Activated CD4-positive, alpha-beta T cell treated with anti-CD3 and anti-CD28 coated beads, Interleukin-2, amount 10 ng/mL, durations not matched to agents 7 days and 5 days (primary cell): ENCODE data around the gene SYCP2. TPM values are rescaled to one million over a fixed set of nuclear protein-coding genes. Genes with fewer than 3 reads are reported as not detected.
A peak's percentile ranks its signal among the peaks of the same experiment; 100 is the strongest.

Experiments
- CTCF ChIA-PET: fragments of 350-600 bp; sonication (Branson Sonifier 250); formaldehyde crosslinking; loops from one replicate; lab custom pipeline; 2021; ENCODE audit warnings: antibody characterized with exemption; lab: Charles Lee
- POLR2A ChIA-PET: fragments of 350-600 bp; sonication (Branson Sonifier 250); formaldehyde crosslinking; loops from one replicate; lab custom pipeline; 2021; ENCODE audit warnings: antibody characterized with exemption; lab: Charles Lee
- DNase-seq: peaks from one replicate; pipeline ENCODE4 v3.0.0-alpha.2; 2020
- H3K27ac Mint-ChIP-seq: one replicate; pipeline ENCODE4 v1.8.0; 2021; ENCODE audit warnings: mild to moderate bottlenecking, moderate library complexity, mixed read lengths
- H3K27me3 Mint-ChIP-seq: one replicate; pipeline ENCODE4 v1.8.0; 2021; ENCODE audit warnings: mixed read lengths
- H3K36me3 Mint-ChIP-seq: one replicate; pipeline ENCODE4 v1.8.0; 2021; ENCODE audit warnings: low read depth, mixed read lengths
- H3K4me1 Mint-ChIP-seq: one replicate; pipeline ENCODE4 v1.8.0; 2021; ENCODE audit warnings: mixed read lengths
- H3K4me3 Mint-ChIP-seq: one replicate; pipeline ENCODE4 v1.8.0; 2021; ENCODE audit warnings: mild to moderate bottlenecking, moderate library complexity, mixed read lengths
- H3K9me3 Mint-ChIP-seq: one replicate; pipeline ENCODE4 v1.8.0; 2021; ENCODE audit warnings: mixed read lengths
- total RNA-seq, 2 experiments: library from RNA; stranded (reverse); gene quantifications; one replicate each; pipeline ENCODE4 v1.2.3, GENCODE V29; 2021

The SYCP2 gene
- total RNA-seq, 2 experiments from 2014 or later: 7.6 to 9.1 TPM

GRCh38 chr20:59828125-59829053 is 105.0 kb downstream of the SYCP2 start:
- no peak overlapping the region for H3K4me3 Mint-ChIP-seq
- POLR2A ChIA-PET: no interaction called here
- CTCF ChIA-PET: no interaction called here
- no peaks in the 10 kb centered on the region for H3K36me3 Mint-ChIP-seq
- H3K9me3 Mint-ChIP-seq: no peaks in the 10 kb centered on the region
- peak; percentile 4 for DNase-seq
- H3K27me3 Mint-ChIP-seq: no peaks in the 10 kb centered on the region
- H3K4me1 Mint-ChIP-seq: no peaks in the 10 kb centered on the region
- no peak overlapping the region for H3K27ac Mint-ChIP-seq

DNA sequence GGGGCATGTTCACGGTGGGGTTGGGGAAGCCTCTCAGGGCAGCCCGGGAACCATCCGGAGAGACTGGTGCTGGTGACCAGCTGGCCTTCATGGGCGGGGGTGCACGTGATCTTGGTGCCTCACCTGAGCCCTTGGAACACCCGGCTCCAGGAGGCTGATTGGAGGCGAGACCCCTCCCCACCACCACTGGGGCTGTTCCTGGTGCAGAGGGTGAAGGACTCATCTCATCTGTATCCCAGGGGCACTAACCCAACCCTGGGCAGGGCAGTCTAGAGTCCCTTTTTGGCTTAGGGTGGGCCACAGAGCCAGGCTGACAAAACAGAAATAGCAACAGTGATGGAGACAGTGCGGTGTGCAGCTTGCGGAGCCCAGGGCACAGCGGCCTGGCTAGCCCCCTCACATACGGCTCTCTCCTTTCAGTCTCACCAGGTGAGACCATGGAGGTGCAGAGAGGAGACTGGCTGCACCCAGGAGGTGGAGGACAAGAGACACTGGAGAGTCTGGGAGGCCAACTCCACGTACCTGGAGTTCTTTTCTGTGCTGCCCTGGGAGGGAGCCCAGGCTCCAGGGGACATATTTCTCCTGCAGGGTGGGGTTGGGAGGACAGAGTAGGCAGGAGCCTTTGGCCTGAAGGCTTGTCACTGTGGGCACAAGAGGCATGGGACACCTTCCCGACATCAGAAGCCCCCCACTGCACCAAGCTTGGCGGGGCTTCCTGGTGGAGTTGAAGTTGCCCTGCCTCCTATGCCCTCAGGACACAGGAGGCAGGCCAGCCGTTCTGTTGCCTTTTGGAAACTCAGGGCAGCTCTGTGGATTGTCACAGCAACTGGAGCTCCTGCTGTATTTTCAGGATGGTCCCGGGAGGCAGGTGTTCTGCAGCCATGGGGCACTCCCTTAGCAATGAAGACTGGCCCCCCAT is 106.0 kb downstream of the SYCP2 start:
- H3K9me3 Mint-ChIP-seq: no peaks in the 10 kb centered on the region

DNA sequence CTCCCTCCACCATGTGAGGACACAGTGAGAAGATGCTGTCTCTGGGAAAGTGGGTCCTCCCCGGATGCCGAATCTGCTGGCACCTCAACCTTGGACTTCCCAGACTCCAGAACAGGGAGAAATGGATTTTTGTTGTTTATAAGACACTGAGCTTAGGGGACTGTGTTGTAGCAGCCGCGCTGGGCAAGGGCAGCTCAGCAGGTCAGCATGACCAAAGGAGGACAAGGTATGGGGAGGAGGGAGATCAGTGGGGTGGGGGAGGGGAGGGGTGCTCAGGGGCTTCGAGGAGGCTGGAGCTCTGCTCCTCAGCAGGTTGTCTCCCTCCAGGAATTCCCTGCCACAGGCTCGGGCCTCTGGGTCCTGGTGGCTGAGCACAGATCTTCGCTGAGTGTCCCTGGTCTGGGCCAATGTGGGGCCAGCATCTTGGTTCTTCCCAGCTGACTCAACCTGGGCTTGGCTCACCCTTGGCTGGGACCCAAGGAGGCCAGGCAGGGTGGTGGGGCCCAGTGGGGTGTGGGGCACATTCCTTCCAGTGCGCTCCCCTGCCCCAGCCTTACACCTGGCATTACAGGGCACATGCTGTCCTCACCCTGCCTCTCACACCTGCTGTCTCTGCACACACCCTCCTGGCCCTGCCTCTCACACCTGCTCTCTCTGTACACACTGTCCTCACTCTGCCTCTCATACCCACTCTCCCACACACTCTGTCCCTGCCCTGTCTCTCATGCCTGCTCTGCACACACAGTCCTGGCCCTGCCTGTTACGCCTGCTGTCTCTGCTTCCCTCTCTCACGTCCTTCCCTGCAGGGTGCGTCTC is 107.3 kb downstream of the SYCP2 start:
- Mint-ChIP-seq H3K27me3 (no peaks in the 10 kb centered on the region), H3K4me3 (no peak overlapping the region), H3K36me3 (no peaks in the 10 kb centered on the region), H3K4me1 (no peaks in the 10 kb centered on the region), H3K27ac (no peak overlapping the region), H3K9me3 (no peaks in the 10 kb centered on the region)
- DNase-seq: no peak
- ChIA-PET CTCF (no interaction called here), POLR2A (no interaction called here)

More for the DNA sequence above, 106.0 kb downstream of the SYCP2 start:
- peak; percentile 2 for DNase-seq
- Mint-ChIP-seq H3K36me3 (no peaks in the 10 kb centered on the region), H3K4me3 (no peak overlapping the region), H3K4me1 (no peaks in the 10 kb centered on the region), H3K27me3 (no peaks in the 10 kb centered on the region), H3K27ac (no peak overlapping the region)
- ChIA-PET POLR2A (no interaction called here), CTCF (no interaction called here)

DNA sequence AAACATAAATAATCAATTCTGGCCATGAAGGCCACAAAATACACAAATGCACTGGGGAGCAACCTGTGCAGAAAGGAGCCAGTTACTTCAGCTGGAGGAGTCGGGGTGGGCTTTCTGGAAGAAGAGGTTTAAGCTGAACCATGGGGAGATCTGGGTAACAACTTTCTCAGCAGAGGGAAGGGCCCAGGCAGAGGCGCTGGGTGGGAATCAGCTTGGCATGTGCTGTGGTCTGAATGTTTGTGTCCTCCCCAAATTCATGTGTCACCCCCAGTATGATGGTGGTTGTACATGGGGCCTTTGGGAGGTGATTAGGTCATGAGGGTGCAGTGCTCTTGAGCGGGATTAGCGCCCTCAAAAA is 107.9 kb downstream of the SYCP2 start:
- no peak for DNase-seq
- no peaks in the 10 kb centered on the region for H3K36me3 Mint-ChIP-seq
- no peak overlapping the region for H3K4me3 Mint-ChIP-seq
- H3K27me3 Mint-ChIP-seq: no peaks in the 10 kb centered on the region
- no peaks in the 10 kb centered on the region for H3K4me1 Mint-ChIP-seq
- H3K27ac Mint-ChIP-seq: no peak overlapping the region
- no peaks in the 10 kb centered on the region for H3K9me3 Mint-ChIP-seq
- ChIA-PET CTCF (no interaction called here), POLR2A (no interaction called here)

DNA sequence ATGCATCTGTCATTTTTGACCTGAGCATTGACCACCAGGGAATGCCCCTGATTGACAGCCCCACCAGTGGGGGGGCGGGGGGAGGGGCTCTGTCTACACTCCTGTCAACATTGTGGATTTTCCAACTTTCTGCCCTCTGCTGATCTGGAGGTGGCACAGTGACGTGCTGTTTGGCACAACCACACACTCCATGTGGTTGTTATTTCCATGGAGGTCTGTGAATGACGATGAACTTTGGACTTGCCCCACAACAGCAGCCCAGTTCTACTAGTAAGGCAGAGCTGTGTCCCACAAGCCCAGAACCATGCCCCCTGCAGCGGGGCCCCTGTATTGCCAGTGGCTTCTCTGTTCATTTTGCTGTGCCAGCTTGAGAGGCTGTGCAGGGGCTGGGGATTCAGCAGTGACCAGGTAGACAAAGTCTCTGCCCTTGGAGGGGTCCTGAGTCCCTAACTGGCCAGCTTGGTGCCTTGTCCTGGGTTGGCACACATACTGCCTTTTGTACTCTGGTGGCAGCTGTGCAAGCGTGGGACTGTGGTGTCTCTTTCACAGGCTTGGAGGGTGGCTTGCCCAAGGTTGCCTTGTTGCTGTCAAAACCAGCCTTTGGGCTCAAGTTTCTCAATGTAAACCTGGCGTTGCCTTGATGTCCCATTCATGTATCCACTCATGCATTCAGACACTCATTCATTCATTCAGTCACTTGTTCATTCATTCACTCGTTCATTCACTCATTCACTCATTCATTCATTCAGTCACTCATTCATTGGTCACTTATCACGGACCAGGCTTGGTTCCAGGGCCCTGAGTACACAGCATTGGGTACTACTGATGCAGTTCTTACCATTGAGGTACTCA is 108.5 kb downstream of the SYCP2 start:
- DNase-seq: no peak
- H3K9me3 Mint-ChIP-seq: no peaks in the 10 kb centered on the region
- no peaks in the 10 kb centered on the region for H3K4me1 Mint-ChIP-seq
- CTCF ChIA-PET: no interaction called here
- no peak overlapping the region for H3K27ac Mint-ChIP-seq
- POLR2A ChIA-PET: no interaction called here
- no peaks in the 10 kb centered on the region for H3K27me3 Mint-ChIP-seq
- no peak overlapping the region for H3K4me3 Mint-ChIP-seq
- no peaks in the 10 kb centered on the region for H3K36me3 Mint-ChIP-seq

DNA sequence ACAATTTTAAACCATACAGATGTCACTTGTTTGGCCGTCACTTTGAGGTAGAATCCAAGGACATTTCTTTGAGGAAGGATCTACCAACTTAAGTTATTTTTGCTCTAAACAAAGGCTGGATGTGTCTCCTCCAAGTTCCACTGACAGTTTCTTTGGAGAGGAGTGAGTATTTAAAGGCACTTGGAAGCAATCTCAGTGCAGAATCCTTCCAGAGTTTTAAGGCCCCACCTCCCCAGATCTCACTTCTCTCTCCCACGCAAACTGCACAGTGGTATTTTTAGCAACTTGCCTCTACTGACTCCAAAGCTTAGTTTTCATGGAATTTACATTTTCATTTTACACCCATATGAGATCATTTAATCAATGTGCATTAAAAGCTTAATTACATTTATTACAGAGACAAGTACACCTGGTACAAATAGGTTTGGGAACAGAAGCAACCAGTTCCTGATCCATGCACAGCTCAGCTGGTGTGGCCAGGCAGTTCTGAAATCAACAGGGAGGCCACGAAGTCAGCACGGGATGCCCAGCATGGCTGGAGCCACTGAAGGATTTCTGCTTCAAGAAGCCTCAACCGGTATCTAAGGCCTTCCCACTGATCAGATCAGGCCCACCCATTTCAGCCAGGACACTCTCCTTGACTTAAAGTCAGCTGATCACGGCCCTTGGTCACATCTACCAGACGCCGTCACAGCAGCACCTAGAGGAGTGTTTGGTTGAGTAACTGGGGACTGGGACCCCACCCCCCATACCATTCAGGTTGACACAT is 109.8 kb downstream of the SYCP2 start:
- no peaks in the 10 kb centered on the region for H3K36me3 Mint-ChIP-seq
- H3K4me1 Mint-ChIP-seq: no peaks in the 10 kb centered on the region
- H3K4me3 Mint-ChIP-seq: no peak overlapping the region
- POLR2A ChIA-PET: no interaction called here
- DNase-seq: no peak
- H3K27me3 Mint-ChIP-seq: no peaks in the 10 kb centered on the region
- CTCF ChIA-PET: no interaction called here
- H3K27ac Mint-ChIP-seq: no peak overlapping the region
- no peaks in the 10 kb centered on the region for H3K9me3 Mint-ChIP-seq

GRCh38 chr20:59823030-59823423 is 110.4 kb downstream of the SYCP2 start:
- CTCF ChIA-PET: no interaction called here
- Mint-ChIP-seq H3K36me3 (no peaks in the 10 kb centered on the region), H3K4me1 (no peaks in the 10 kb centered on the region), H3K27me3 (no peaks in the 10 kb centered on the region), H3K27ac (no peak overlapping the region), H3K4me3 (no peak overlapping the region), H3K9me3 (no peaks in the 10 kb centered on the region)
- POLR2A ChIA-PET: no interaction called here
- no peak for DNase-seq

DNA sequence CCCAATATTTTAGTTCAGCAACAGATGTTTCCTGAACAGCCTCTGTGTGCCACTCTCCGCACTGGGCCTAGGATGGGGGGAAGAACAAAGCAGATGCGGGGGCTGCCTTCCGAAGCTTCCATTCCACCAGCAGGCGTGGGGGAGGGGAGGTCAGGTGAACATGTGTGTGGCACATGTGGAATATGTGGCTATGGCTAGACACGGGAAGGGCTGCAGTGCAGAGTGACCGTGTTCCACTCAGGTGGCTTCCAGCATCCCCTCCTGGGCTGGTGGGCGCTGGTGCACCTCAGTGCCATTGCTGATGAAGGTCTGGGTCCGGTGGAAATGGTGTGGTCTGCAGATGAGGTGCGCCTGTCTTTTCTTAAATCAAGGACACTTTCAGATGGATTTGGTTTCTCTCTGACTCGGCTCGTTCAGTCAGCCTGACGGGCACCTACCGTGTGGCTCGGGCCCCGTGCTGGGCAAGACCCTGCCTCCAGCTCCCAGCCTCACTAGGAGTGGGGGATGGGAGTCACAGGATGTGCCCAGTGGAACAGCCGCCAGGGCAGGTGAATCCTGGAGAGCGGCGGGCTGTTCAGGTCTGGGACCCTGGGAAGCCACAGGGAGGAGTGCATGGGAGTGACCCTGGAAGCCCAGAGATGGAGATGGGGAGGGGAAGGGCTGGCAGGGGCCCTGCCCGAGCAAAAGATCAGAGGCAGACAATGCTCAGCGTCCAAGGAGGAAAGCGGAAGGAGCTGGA is 111.0 kb downstream of the SYCP2 start:
- Mint-ChIP-seq H3K4me3 (no peak overlapping the region), H3K27me3 (no peaks in the 10 kb centered on the region), H3K36me3 (no peaks in the 10 kb centered on the region), H3K27ac (no peak overlapping the region), H3K4me1 (no peaks in the 10 kb centered on the region), H3K9me3 (no peaks in the 10 kb centered on the region)
- ChIA-PET CTCF (no interaction called here), POLR2A (no interaction called here)
- DNase-seq: peak; percentile 3

DNA sequence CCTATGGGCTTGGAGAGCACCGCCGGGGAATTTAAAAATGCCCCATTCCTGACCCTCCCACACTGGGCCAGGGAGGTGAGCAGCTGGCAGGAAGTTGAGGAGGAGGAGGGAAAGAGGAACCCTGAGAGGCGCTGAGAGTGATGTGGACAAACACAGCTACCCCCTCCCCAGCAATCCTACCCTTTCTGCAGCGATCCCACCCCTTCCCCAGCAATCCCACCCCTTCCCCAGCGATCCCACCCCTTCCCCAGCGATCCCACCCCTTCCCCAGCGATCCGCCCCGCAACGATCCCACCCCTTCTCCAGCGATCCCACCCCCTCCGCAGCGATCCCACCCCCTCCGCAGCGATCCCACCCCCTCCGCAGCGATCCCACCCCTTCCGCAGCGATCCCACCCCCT is 111.6 kb downstream of the SYCP2 start:
- Mint-ChIP-seq H3K36me3 (no peaks in the 10 kb centered on the region), H3K27ac (no peak overlapping the region), H3K4me3 (no peak overlapping the region), H3K27me3 (no peaks in the 10 kb centered on the region), H3K9me3 (no peaks in the 10 kb centered on the region), H3K4me1 (no peaks in the 10 kb centered on the region)
- ChIA-PET POLR2A (no interaction called here), CTCF (no interaction called here)
- peak; percentile 2 for DNase-seq

GRCh38 chr20:59821201-59821600 is 112.2 kb downstream of the SYCP2 start:
- no peak overlapping the region for H3K4me3 Mint-ChIP-seq
- DNase-seq: peak; percentile 2
- CTCF ChIA-PET: no interaction called here

More at GRCh38 chr20:59821201-59821600, 112.2 kb downstream of the SYCP2 start:
- Mint-ChIP-seq H3K36me3 (no peaks in the 10 kb centered on the region), H3K27ac (no peak overlapping the region), H3K4me1 (no peaks in the 10 kb centered on the region), H3K27me3 (no peaks in the 10 kb centered on the region), H3K9me3 (no peaks in the 10 kb centered on the region)
- POLR2A ChIA-PET: no interaction called here
